Lower leg skin (tissue), 4 donors: ENCODE results near the gene JMJD6. TPM values are rescaled to one million over a fixed set of nuclear protein-coding genes. Genes with fewer than 3 reads are reported as not detected.
"Not testable (repeated sequence)": the region's sequence is repeated elsewhere in the genome, so short reads cannot be mapped to it uniquely, and the experiment has no call there.

Source experiments
- DNase-seq, 2 donors: peaks; one replicate each; pipeline ENCODE4 v3.0.0-alpha.2; 2019; ENCODE audit warnings: low spot score in 2 of 2
- H3K4me3 ChIP-seq: fragments of 200-600 bp; sonication (generic); 2 replicates; pipeline ENCODE4 v1.5.1; 2017; ENCODE audit warnings: mild to moderate bottlenecking, low read depth; ENCODE audit not compliant: poor library complexity, severe bottlenecking
- CTCF ChIP-seq, 3 donors: fragments of 450-650 bp; IDR thresholded peaks; one replicate each; pipeline ENCODE4 v1.5.1; 2016; ENCODE audit warnings: antibody characterized with exemption in 3 of 3, mild to moderate bottlenecking in 3 of 3, moderate library complexity in 2 of 3
- POLR2A ChIP-seq, 2 donors: fragments of 450-650 bp; IDR thresholded peaks; one replicate each; pipeline ENCODE4 v1.6.1; 2016 to 2017; ENCODE audit warnings: antibody characterized with exemption in 2 of 2, mild to moderate bottlenecking in 1 of 2, moderate library complexity in 1 of 2
- WGBS, 2 donors: methylation state at CpG; one replicate each; pipeline ENCODE4 v1.1.5; 2018; 5-methylcytosine and 5-hydroxymethylcytosine counted together
- intact Hi-C: fragments of 100-400 bp; cut with DNase I; formaldehyde crosslinking; loops from one replicate; pipeline ENCODE4 v1.15.0; 2023; ENCODE audit warnings: low total_unique reads
- total RNA-seq, 4 donors: library from RNA; depleted of rRNA; stranded (reverse); fragments of >200 nt; gene quantifications; one replicate each; pipeline ENCODE4 v1.1.0, GENCODE V29; 2016

Gene JMJD6
- total RNA-seq, 4 donors from 2014 or later = 16.1 to 28.8 (median 21.0) TPM

GRCh38 chr17:76735006-76735405 lies 8.6 kb upstream of the JMJD6 start:
- H3K4me3 ChIP-seq = no peak overlapping the region
- intact Hi-C loops = no loop called here
- no peak for TF ChIP-seq CTCF (IDR thresholded peaks at IDR 0.05)
- TF ChIP-seq POLR2A (IDR thresholded peaks at IDR 0.05) = no peak
- no peak for DNase-seq
- 11 to 13% methylated on average over 5 of the region's 5 CpGs for WGBS, 2 donors

- TF ChIP-seq POLR2A (IDR thresholded peaks at IDR 0.05) = no peak
- TF ChIP-seq CTCF (IDR thresholded peaks at IDR 0.05) = no peak
- 21 to 35% methylated on average over 8 of the region's 8 CpGs for WGBS, 2 donors
- no peak for DNase-seq
- intact Hi-C loops = no loop called here
- no peak overlapping the region for H3K4me3 ChIP-seq
Measured at GRCh38 chr17:76734080-76734840, 7.9 kb upstream of the JMJD6 start.

GRCh38 chr17:76733618-76733957 lies 7.2 kb upstream of the JMJD6 start:
- TF ChIP-seq POLR2A (IDR thresholded peaks at IDR 0.05) (no peak), CTCF (IDR thresholded peaks at IDR 0.05) (no peak)
- WGBS, 2 donors = 67 to 68% methylated on average over 1 of the region's 1 CpG
- intact Hi-C loops = no loop called here
- DNase-seq = no peak
- H3K4me3 ChIP-seq = no peak overlapping the region

- TF ChIP-seq POLR2A (IDR thresholded peaks at IDR 0.05) (no peak), CTCF (IDR thresholded peaks at IDR 0.05) (no peak)
- WGBS, 2 donors = 58 to 64% methylated on average over 3 of the region's 3 CpGs
- no peak overlapping the region for H3K4me3 ChIP-seq
Measured at GRCh38 chr17:76732734-76733617, 6.6 kb upstream of the JMJD6 start.

GRCh38 chr17:76731800-76732733 lies 5.7 kb upstream of the JMJD6 start:
- H3K4me3 ChIP-seq, DNase-seq, intact Hi-C loops: not testable (repeated sequence)
- WGBS, 2 donors = 84 to 90% methylated on average over 13 of the region's 13 CpGs

More at GRCh38 chr17:76732734-76733617, 6.6 kb upstream of the JMJD6 start:
- intact Hi-C loops = no loop called here
- DNase-seq = no peak
